GM21447 (cell line): ENCODE results near the gene FAM9A.
A peak's percentile ranks its signal among the peaks of the same experiment; 100 is the strongest.
"Not testable (repeated sequence)": the region's sequence is repeated elsewhere in the genome, so short reads cannot be mapped to it uniquely, and the experiment has no call there.

Source experiments
- ATAC-seq: cut with Tn5 transposase; IDR thresholded peaks from one replicate; pipeline ENCODE4 v1.9.1; 2021; ENCODE audit not compliant: unreplicated experiment

FAM9A gene

GRCh38 chrX:8805046-8805445 lies 3.9 kb upstream of the FAM9A start:
- ATAC-seq, result no peak

GRCh38 chrX:8803326-8803725 lies 2.1 kb upstream of the FAM9A start:
- no peak for ATAC-seq

GRCh38 chrX:8800351-8800750 lies 832 bp downstream of the FAM9A start:
- not testable (repeated sequence) for ATAC-seq

GRCh38 chrX:8799281-8799680 lies 1.9 kb downstream of the FAM9A start:
- not testable (repeated sequence) for ATAC-seq

- not testable (repeated sequence) for ATAC-seq
These were observed 2.5 kb downstream of the FAM9A start for GRCh38 chrX:8798702-8799101.

- ATAC-seq, result not testable (repeated sequence)
These were observed 14.1 kb downstream of the FAM9A start for GRCh38 chrX:8787119-8787518.

- ATAC-seq, result no peak
These were observed 17.0 kb downstream of the FAM9A start for GRCh38 chrX:8784162-8784561.

GRCh38 chrX:8783714-8784098 lies 17.5 kb downstream of the FAM9A start:
- no peak for ATAC-seq

- peak; percentile 51 for ATAC-seq
These were observed 18.0 kb downstream of the FAM9A start for GRCh38 chrX:8783097-8783713.

- ATAC-seq, result no peak
These were observed 18.6 kb downstream of the FAM9A start for GRCh38 chrX:8782595-8782994.

GRCh38 chrX:8781921-8782320 lies 19.3 kb downstream of the FAM9A start:
- ATAC-seq, result not testable (repeated sequence)

GRCh38 chrX:8773117-8773516 lies 28.1 kb downstream of the FAM9A start:
- ATAC-seq, result no peak

GRCh38 chrX:8760021-8760420 lies 41.2 kb downstream of the FAM9A start:
- no peak for ATAC-seq

- ATAC-seq, result not testable (repeated sequence)
These were observed 42.5 kb downstream of the FAM9A start for GRCh38 chrX:8758706-8759105.

GRCh38 chrX:8757609-8758389 lies 43.4 kb downstream of the FAM9A start:
- not testable (repeated sequence) for ATAC-seq

- ATAC-seq, result no peak
These were observed 45.4 kb downstream of the FAM9A start for GRCh38 chrX:8755813-8756212.

GRCh38 chrX:8755116-8755515 lies 46.1 kb downstream of the FAM9A start:
- no peak for ATAC-seq

GRCh38 chrX:8749697-8750096 lies 51.5 kb downstream of the FAM9A start:
- ATAC-seq, result no peak

GRCh38 chrX:8748855-8749254 lies 52.3 kb downstream of the FAM9A start:
- no peak for ATAC-seq

GRCh38 chrX:8743126-8743732 lies 58.0 kb downstream of the FAM9A start:
- no peak for ATAC-seq

GRCh38 chrX:8741981-8742380 lies 59.2 kb downstream of the FAM9A start:
- no peak for ATAC-seq
